C4-2B (cell line): ENCODE results near the gene CRYBA2.

ENCODE experiments used
- H3K27ac ChIP-seq: fragments of 450-650 bp; 2 replicates; pipeline ENCODE4 v1.5.1; 2017
- ZFX ChIP-seq: fragments of 450-650 bp; IDR thresholded peaks from 2 replicates; pipeline ENCODE4 v1.6.1; 2017
- TF ChIP-seq, protein P1 (sequence below): fragments of 450-650 bp; conservative IDR thresholded peaks from 2 replicates; pipeline ENCODE4 v1.5.1; 2017; ENCODE audit warnings: mild to moderate bottlenecking

The CRYBA2 gene

DNA sequence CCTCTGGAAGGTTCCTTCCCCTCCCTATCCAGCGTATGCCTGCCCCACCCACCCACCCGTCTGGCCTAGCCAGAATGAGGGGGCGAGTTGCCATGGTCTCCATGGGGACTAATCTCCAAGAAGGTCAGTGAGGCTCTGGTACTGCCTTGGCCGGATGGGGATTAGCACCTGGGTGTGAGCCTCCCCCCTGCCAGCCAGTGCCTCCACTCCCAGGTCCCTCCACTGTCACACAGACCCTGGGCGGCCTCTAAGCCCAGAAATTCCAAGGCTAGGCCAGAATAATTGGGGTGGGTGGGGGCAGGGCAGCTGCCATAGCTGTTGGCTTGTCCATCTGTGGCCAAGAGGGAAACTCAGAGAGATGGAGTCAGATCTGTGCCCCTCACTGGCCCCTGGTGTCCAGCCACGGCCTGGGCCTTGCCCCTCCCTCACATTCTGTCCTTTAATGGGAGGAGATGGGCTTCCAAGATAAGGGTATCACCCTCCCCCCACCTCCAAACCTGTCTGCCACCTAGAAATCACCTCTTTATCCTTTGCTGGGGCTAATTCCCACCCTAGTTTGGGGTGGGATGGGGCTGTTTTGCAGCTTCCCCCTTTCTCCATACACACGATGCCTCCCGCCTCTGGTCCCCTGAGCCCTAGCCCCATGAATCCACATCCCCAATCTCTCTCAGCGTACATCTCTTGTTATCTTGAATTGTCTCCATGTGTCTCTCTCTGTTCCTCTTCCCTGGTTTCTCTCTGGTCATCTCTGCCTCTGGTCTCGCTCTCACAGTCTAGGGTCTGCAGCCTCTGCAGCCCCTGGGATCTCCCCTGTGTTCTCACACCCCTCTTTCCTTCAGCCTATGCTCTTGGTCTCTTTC lies 6.0 kb upstream of the CRYBA2 start:
- TF ChIP-seq ZFX: no peak
- TF ChIP-seq, protein P1, sequence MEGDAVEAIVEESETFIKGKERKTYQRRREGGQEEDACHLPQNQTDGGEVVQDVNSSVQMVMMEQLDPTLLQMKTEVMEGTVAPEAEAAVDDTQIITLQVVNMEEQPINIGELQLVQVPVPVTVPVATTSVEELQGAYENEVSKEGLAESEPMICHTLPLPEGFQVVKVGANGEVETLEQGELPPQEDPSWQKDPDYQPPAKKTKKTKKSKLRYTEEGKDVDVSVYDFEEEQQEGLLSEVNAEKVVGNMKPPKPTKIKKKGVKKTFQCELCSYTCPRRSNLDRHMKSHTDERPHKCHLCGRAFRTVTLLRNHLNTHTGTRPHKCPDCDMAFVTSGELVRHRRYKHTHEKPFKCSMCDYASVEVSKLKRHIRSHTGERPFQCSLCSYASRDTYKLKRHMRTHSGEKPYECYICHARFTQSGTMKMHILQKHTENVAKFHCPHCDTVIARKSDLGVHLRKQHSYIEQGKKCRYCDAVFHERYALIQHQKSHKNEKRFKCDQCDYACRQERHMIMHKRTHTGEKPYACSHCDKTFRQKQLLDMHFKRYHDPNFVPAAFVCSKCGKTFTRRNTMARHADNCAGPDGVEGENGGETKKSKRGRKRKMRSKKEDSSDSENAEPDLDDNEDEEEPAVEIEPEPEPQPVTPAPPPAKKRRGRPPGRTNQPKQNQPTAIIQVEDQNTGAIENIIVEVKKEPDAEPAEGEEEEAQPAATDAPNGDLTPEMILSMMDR: no peak
- H3K27ac ChIP-seq: peak overlapping the region; percentile 64; the same call in 1 of the 2 replicates

DNA sequence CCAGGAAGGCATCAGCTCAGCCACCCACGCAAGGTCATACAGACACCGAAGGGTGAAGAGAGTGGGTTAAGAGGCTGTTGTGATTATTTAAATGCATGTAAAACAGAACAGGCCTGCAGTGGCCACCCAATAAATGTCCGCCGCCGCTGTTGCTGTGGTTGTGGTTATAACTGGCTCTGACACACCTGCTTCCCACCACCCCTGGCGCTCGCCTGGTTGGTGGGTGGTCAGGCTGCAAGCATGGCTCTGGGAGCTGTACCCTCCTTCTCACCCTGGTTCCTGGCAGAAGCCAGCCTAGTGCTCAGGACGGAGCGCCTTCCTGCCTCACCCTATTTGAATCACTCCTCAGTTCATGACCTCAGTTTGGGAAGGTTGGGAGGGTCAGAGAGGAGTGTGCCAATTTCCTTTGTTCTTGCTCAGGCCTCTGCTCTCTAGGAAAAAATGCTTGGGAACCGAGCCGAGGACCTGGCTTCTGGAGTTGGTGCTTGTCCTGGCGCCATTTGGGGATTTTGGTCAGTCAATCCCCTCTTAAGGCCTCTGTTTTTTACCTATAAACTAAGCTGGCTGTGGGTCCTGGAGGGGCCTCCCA lies 5.3 kb upstream of the CRYBA2 start:
- TF ChIP-seq ZFX: no peak
- TF ChIP-seq, protein P1: no peak
- peak overlapping the region; percentile 64; the same call in 1 of the 2 replicates for H3K27ac ChIP-seq

DNA sequence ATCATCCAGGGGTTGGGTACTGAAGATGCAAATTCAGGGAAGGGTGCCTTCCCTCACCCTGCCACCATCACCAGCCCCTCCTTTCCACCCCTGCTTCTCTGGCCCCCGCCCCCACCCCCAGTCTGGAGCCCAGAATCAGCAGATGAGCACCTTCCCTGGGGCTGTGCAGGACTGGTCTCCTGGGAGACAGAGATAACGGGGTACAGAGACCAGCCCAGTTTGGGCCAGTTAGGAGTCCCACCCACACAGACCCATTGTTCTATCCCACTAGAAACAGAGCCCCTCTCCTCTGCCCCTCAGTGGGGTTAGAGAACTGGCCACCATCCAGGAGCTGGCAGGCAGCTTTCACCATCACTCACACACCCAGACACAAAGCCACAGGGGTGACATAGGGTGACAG lies 4.5 kb upstream of the CRYBA2 start:
- peak overlapping the region; percentile 64; the same call in 1 of the 2 replicates for H3K27ac ChIP-seq
- TF ChIP-seq, protein P1: no peak
- TF ChIP-seq ZFX: no peak

DNA sequence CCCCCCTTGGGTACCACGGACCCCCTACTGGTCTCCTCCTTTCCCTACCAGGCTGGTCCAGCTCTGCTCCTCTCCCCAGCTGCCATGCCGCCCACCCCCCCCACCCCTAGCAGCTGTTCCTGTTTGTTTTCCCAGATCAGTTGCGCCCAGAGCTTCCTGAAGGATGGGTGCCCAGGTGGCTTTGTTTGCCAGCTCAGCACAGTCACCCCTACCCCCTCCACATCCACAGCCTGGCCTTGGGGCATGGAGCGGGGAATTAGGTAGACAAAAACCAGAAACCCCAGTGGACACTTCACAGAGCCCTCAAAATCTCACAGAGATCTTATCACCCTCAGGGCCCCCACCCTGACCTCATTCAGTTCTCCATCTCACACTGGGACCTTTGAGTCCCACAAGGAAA lies 3.7 kb upstream of the CRYBA2 start:
- TF ChIP-seq, protein P1: no peak
- TF ChIP-seq ZFX: no peak
- peak overlapping the region; percentile 64; the same call in 1 of the 2 replicates for H3K27ac ChIP-seq

DNA sequence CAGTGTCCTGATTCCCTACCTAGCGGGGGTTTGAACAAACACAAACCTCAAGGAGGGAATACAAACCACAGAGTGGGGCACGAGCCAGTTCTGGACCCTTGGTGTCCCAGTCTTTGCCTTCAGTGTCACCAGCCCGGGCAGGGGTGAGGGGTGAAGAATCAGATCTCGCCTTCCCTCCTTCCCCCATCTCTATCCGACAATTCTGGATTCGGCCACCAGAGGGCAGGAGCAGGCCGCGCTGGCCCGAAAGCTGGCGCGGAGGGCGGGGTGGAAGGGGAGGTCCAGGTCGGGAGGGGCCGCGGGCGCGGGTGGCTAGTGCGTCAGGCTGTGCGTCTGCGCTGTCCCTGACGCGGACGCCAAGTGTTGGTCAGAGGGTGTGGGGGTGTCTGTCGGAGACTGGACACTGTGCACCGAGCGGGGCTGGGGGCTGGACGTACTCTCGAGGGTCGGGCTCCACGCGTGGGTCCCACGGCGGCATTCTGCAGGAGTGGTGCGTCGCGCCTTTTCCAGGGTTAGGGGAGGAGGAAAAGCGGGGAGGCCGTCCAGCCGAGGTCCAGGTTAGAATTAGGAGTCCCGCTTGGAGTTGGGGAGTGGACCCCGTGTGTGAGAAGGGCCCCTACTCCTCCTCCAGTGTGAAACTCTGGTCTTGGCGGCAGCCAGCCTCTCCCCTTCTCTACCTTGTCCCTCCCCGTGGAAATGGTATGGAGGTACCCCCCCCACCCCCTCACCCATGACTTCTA lies 2.9 kb upstream of the CRYBA2 start:
- H3K27ac ChIP-seq: peak overlapping the region; percentile 64
- TF ChIP-seq ZFX: no peak
- TF ChIP-seq, protein P1: peak; percentile 92

DNA sequence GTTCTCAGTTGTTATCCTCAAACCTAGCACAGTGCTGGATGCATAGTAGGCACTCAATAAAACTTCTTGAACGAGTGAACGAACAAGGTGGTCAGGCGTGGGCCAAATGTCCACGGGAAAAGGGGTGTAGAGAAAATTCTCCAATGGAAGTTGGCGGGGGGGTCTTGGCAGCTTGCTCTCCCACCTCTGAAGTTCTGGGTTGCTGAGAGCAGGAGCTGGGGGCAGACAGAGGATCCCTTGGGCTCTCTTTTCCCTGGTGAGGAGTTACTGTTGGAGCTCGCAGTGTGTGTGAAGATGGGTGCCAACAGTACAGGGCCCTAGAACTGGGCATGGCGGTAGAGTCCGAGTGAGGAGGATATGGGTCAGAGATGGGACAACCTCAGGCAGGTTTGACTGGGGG lies 2.3 kb upstream of the CRYBA2 start:
- no peak overlapping the region for H3K27ac ChIP-seq
- no peak for TF ChIP-seq ZFX
- TF ChIP-seq, protein P1: no peak
